GDM1 (cell line): ENCODE data around the gene SORBS2.

Experiments
- DNase-seq: peaks from one replicate; lab custom pipeline; 2025; lab: John Stamatoyannopoulos, UW

SORBS2 gene

GRCh38 chr4:185640811-185641675 lies 171.0 kb downstream of the SORBS2 start:
- peak; percentile 2 for DNase-seq

DNA sequence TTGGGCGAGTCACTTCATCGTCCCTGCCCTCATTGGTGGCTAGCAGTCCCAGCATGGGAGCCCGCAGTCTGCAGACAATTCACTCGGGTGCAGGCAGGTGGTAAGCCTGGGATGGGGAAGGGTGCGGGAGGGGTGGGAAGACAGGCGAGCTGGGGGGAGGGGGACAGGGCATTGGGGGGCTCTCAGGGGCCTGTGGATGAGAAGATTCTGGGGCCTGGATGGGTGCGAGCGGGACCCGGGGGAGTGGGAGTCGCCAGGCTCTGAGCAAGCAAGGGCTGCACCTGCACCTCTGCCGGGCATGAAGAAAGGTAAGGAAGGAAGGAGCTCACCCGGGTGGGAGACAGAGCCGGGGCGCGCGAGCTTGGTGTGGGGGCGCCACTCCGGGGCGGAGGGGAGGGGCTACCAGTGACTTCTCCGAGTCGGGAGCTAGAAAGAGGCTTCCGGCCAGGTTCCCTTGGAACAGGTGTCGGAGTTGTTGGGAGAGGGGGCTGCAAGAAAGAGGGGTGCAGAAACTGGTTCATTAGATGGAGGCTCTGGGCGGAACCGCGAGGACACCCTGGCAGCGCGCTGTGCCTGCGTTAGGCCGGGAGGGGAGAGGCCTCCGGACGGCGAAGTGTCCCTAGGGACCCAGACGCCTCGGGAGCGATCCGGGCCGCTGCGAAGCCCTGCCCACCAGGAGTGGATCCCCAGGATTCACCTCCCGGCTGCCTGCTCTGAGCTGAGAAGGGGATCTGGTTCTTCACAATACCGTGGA lies 173.3 kb downstream of the SORBS2 start:
- no peak for DNase-seq

- no peak for DNase-seq
Observed at GRCh38 chr4:185638093-185638492, 173.9 kb downstream of the SORBS2 start.

DNA sequence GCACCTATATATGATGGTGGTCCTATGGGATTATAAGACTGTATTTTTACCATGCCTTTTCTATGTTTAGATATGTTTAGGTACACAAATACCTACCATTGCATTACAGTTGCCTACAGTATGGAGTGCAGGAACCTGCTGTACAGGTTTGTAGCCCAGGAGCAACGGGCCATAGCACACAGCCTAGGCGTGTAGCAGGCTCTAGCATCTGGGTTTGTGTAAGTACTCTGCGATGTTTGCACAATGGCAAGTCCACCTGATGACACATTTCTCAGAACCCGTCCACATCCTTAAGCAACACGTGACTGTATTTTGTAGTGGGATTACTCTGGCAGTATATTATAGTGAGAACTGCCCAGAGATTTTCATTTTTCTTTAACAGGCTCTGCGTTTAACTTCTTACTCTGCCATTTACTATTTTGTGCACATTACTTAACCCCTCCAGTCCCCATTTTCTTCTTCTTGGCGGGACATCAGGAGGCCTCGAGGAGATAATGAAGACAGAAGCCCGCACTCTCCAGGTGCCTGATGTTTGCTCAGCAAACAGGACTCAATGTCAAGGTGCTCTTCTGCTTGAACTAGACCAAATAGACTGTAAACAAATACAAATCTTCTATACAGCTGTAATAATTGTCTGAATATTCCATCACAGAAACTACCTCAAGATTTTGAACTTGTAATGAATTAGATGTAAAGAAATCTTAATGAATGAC lies 174.7 kb downstream of the SORBS2 start:
- no peak for DNase-seq

DNA sequence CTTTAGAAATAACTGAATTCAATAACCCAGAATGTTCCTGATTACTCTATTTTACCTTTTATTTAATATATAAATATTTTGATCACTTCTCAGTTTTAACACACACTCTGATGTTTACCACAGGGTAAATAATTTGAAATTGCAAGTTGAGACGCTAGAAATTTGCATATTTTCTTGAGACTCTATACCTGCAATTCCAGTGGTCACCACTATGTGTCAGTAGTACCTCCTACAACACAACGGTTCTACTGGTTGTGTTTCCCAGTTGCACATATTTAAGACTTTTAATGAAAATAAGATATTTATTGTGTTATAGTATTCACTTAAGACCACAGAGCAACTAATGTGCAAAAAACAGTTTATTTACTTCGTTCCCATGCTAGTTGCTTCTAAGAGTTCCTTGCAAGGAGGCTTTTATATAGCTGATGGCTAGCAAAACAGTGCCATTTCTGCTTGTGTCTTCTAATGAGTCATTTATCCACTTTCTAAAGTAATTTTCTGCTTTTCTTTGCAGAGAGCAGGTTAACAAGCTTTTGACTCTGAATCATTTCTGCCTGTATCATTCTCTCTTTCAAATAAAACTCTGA lies 177.8 kb downstream of the SORBS2 start:
- no peak for DNase-seq

GRCh38 chr4:185626798-185627197 lies 185.2 kb downstream of the SORBS2 start:
- DNase-seq: no peak

- DNase-seq: no peak
Observed at GRCh38 chr4:185625503-185625902, 186.5 kb downstream of the SORBS2 start.

- no peak for DNase-seq
Observed at GRCh38 chr4:185624259-185624589, 187.8 kb downstream of the SORBS2 start.

GRCh38 chr4:185623444-185624258 lies 188.3 kb downstream of the SORBS2 start:
- no peak for DNase-seq

GRCh38 chr4:185608185-185608584 lies 203.8 kb downstream of the SORBS2 start:
- DNase-seq: no peak

DNA sequence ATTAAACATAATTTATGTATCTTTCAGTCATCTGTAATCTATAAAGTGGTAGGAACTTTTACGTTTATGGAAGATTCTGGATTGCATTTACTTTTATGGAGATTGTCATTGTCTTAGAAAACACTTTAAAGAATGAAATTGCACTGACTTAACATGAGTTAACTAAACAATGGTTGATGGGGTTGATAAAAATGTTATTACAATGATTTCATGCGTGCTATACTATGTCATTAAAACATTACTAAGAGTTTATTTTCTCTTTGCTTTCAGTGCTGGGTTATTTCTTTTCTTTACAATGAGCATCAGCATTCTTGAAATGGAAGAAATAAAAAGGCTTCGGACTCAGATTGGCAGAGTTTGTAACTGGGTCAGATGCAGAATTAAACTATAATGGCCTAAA lies 209.6 kb downstream of the SORBS2 start:
- DNase-seq: no peak

DNA sequence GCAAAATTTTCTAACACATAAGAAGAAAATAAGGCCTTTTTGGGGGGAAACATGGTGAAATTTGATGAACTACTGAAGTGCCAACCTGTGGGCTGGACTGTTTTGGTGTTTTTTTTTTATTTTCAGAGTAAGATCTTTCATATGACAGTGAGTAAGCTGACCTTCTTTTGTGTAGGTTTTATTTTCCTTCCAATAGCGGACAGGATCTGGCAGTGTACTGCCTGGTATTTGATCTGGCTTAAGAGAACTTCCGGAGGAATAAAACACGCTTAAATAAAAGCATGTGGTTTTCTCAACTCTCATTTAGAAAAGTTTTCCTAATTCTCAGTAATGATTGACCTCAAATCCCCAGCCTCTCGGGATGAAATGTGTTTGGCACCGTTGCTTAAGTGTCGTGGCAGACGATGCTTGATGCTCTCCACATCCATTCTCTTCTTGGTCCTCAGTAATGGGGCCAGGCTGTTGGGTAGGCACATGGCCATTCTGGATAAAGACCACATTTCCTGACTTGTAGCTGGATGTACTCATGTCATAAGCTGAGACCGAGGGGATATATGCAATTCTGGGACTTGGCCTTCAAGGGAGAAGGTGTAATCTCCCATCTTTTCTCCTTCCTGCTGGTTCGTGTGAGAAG lies 211.1 kb downstream of the SORBS2 start:
- DNase-seq: no peak

DNA sequence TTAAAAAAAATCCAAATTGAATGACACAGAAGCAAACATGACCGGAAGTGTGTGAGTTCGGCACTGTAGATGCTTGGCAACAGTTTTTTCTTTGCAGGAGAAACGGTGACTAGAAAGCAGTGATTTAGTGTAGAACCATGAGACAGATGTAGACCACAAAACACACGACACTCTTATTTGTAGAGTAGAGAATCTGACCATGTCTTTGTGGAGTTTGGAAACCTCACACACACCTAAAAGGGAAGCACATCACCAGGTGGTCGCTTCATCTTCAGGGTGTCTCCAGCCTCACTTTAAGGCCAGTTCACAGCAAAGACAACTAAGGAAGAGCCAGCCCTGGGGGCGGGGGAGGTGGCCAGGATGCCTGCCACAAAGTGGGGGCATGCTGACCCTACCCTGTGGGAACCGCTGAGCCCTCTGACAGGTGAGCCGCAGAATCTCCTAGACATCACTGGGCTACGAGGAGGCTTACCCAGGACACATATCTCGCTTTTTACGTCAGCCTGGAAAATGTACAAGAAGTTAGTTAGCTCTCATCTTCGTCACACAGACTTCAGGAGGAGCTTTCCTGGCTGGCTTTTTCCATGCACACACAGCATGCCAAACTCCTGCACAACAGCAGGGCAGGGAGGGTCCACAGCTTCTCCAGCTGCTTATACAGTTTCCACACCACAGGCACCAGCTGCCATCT lies 212.3 kb downstream of the SORBS2 start:
- DNase-seq: no peak

- DNase-seq: no peak
Observed at GRCh38 chr4:185598846-185599552, 213.0 kb downstream of the SORBS2 start.

DNA sequence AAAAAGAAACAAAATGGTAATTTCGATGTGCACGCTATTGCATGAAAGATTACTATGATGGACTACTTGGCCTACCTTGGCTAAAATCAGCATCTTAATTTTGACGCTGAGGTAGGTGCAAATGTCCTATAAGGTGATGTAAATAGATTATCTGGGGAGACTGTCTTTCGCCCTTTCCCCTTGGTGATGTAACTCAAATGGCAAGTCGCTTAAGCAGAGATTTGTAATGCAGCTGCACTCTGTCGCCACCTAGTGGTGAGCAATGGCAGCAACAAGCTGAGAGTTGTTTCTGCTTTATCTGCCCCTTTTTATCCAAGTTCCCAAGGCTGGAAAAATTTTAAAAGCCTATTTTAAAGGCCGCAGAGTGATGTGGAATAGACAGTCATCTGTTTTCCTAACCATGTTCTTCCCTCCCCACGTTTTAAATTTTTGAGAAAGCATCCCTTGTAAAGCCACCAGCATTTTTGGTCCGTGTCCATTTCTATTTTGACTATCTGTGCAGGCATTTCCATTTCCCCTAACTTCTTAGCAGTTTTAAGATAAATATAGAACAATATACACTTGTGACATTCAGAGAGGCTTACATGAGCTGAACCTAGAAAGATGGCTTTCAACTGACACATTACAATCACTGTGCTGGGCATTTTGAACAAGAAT lies 214.3 kb downstream of the SORBS2 start:
- DNase-seq: no peak

- no peak for DNase-seq
Observed at GRCh38 chr4:185592845-185593488, 219.0 kb downstream of the SORBS2 start.

DNA sequence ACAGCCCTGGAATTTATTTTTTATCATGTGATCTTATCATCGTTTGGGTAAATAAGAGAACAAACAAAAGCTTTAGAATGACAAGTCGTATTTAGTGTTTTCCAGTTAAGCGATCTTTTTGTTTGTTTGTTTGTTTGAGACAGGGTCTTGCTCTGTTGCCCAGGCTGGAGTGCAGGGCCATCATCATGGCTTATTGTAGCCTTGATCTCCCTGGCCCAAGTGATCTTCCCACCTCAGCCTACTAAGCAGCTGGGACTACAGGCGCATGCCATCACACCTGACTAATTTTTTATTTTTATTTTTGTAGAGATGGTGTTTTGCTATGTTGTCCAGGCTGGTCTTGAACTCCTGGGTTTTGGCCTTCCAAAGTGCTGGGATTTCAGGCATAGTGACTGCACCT lies 219.6 kb downstream of the SORBS2 start:
- DNase-seq: no peak

DNA sequence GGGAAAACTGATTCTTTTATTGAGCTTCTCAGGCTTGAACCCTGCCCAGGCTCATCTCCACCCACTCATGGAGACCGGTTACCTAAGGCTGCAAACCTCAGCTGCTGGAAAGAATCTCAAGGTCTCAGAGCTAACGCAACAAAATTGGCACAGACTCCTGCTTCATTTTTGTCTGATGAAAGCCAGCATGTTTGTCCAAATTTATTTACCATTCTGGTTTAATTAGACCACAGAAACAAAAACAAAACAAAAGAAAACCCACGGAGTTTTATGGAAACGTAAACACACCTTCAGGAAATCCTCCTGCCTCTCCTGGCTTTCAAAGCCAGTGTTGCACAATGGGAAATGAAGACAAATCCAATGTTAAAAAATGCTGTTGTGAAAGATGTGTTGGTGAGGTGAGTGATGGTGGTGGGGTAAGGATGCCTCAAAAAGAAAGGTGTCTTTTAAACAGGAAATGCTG lies 220.3 kb downstream of the SORBS2 start:
- no peak for DNase-seq

GRCh38 chr4:185590982-185591381 lies 221.0 kb downstream of the SORBS2 start:
- DNase-seq: no peak
